T47D (cell line): ENCODE measurements around the gene ZBED5.

Experiments used
- DNase-seq, 2 experiments: peaks; one replicate each; pipeline versions ENCODE4 v3.0.0 to v3.0.0-alpha.2; 2011 to 2012; ENCODE audit warnings: low read depth in 1 of 2, low spot score in 1 of 2
- JUND ChIP-seq: IDR thresholded peaks from 2 replicates; pipeline ENCODE4 v1.6.1; 2012; ENCODE audit warnings: low read depth
- in situ Hi-C: cut with HindIII; loops from 2 replicates; pipeline ENCODE4 v1.10.0; 2016; ENCODE audit warnings: low sequenced_read_pairs, low pct_unique_long_range_greater_than_20kb

The ZBED5 gene

GRCh38 chr11:10808553-10809372 lies 49.1 kb downstream of the ZBED5 start, which contains the start of gene EIF4G2:
Gene EIF4G2, minus strand, starts transcription at chr11:10808926.
- DNase-seq = peak; percentile 95 to 97
- in situ Hi-C loops = no loop called here
- TF ChIP-seq JUND = no peak

GRCh38 chr11:10808235-10808552 lies 49.7 kb downstream of the ZBED5 start:
- in situ Hi-C loops = no loop called here
- no peak for TF ChIP-seq JUND
- DNase-seq = no peak

GRCh38 chr11:10807493-10808234 lies 50.2 kb downstream of the ZBED5 start:
- TF ChIP-seq JUND = no peak
- in situ Hi-C loops = no loop called here
- DNase-seq = peak in 1 of 2 experiments; percentile 49

GRCh38 chr11:10806206-10806605 lies 51.6 kb downstream of the ZBED5 start:
- in situ Hi-C loops = no loop called here
- DNase-seq = no peak
- no peak for TF ChIP-seq JUND

- in situ Hi-C loops = no loop called here
- no peak for TF ChIP-seq JUND
- DNase-seq = no peak
Measured at GRCh38 chr11:10805741-10806140, 52.1 kb downstream of the ZBED5 start.

GRCh38 chr11:10803676-10804075 lies 54.2 kb downstream of the ZBED5 start:
- in situ Hi-C loops = no loop called here
- no peak for TF ChIP-seq JUND
- no peak for DNase-seq
